ENCODE data around the gene GRAMD1B.

- TF ChIP-seq REST (IDR thresholded peaks at IDR 0.05) = no peak
- no peak for TF ChIP-seq GABPA (IDR thresholded peaks at IDR 0.05 in 1 of 2, conservative IDR thresholded peaks at IDR 0.05 in 1 of 2)
- no peak for TF ChIP-seq SP1 (IDR thresholded peaks at IDR 0.05)
- no peak for TF ChIP-seq CTCF (IDR thresholded peaks at IDR 0.05; ENCODE audit: low read depth, low read length, missing input control)
- TF ChIP-seq JUND (IDR thresholded peaks at IDR 0.05) = no peak
These were observed 36.6 kb upstream of the GRAMD1B start for GRCh38 chr11:123393312-123393927.

All from liver (tissue), 3 donors.